ENCODE data around the gene COX14.
A peak's percentile ranks its signal among the peaks of the same experiment; 100 is the strongest.

COX14 gene

GRCh38 chr12:50085615-50086072 is 26.4 kb upstream of the COX14 start:
- no peak for DNase-seq

- no peak for DNase-seq
Observed at GRCh38 chr12:50086148-50086547, 25.9 kb upstream of the COX14 start.

GRCh38 chr12:50087151-50087550 is 24.9 kb upstream of the COX14 start:
- no peak for DNase-seq

GRCh38 chr12:50087995-50088394 is 24.0 kb upstream of the COX14 start:
- no peak for DNase-seq

GRCh38 chr12:50088577-50089335 is 23.3 kb upstream of the COX14 start:
- peak; percentile 3 for DNase-seq

GRCh38 chr12:50089730-50090129 is 22.3 kb upstream of the COX14 start:
- no peak for DNase-seq

- no peak for DNase-seq
Observed at GRCh38 chr12:50090391-50090790, 21.6 kb upstream of the COX14 start.

- no peak for DNase-seq
Observed at GRCh38 chr12:50097952-50098351, 14.1 kb upstream of the COX14 start.

- DNase-seq = no peak
Observed at GRCh38 chr12:50099302-50100008, 12.6 kb upstream of the COX14 start.

- DNase-seq = no peak
Observed at GRCh38 chr12:50100561-50100960, 11.5 kb upstream of the COX14 start.

- DNase-seq = no peak
Observed at GRCh38 chr12:50101663-50102062, 10.4 kb upstream of the COX14 start.

GRCh38 chr12:50102131-50102531 is 9.9 kb upstream of the COX14 start:
- DNase-seq = no peak

- no peak for DNase-seq
Observed at GRCh38 chr12:50102646-50103309, 9.3 kb upstream of the COX14 start.

- no peak for DNase-seq
Observed at GRCh38 chr12:50103351-50103750, 8.7 kb upstream of the COX14 start.

GRCh38 chr12:50103767-50104321 is 8.2 kb upstream of the COX14 start, which contains the start of gene GPD1:
Gene GPD1 (plus strand): TSS chr12:50104008. CDS start chr12:50104051, 43 bp downstream.
- peak; percentile 56 for DNase-seq

GRCh38 chr12:50104417-50105366 is 7.3 kb upstream of the COX14 start:
- no peak for DNase-seq

GRCh38 chr12:50105913-50106450 is 6.1 kb upstream of the COX14 start:
- no peak for DNase-seq

- DNase-seq = no peak
Observed at GRCh38 chr12:50106907-50107306, 5.1 kb upstream of the COX14 start.

GRCh38 chr12:50107416-50108268 is 4.4 kb upstream of the COX14 start:
- no peak for DNase-seq

- DNase-seq = no peak
Observed at GRCh38 chr12:50109319-50109718, 2.7 kb upstream of the COX14 start.

All from NCI-H1417 treated with DMSO at 0.1 percent for 48 hours (cell line).